GM12878 (cell line): ENCODE results near the gene MALT1.

ENCODE experiments used
- CTCF ChIP-seq, 3 experiments: IDR thresholded peaks in 2 of 3; conservative IDR thresholded peaks in 1 of 3; 2 replicates each; pipeline ENCODE4 v1.5.1; 2011; ENCODE audit warnings: low read depth in 3 of 3, low read length in 3 of 3, mild to moderate bottlenecking in 3 of 3, control low read depth in 2 of 3, moderate library complexity in 2 of 3, inconsistent platforms in 1 of 3, mixed read lengths in 1 of 3; ENCODE audit not compliant: control insufficient read depth in 2 of 3, insufficient read depth in 1 of 3; ENCODE audit errors: extremely low read depth in 1 of 3
- EGR1 ChIP-seq, 2 experiments: IDR thresholded peaks; 1 replicate in 1 of 2; 2 replicates in 1 of 2; pipeline ENCODE4 v1.6.1; 2011 to 2012; ENCODE audit warnings: low read depth in 2 of 2, low read length in 2 of 2, borderline replicate concordance in 1 of 2, mild to moderate bottlenecking in 1 of 2, moderate library complexity in 1 of 2
- EP300 ChIP-seq, 2 experiments: fragments of 150-350 bp in 1 of 2; IDR thresholded peaks; 2 replicates each; pipeline ENCODE4 v1.6.1; 2011 to 2012; ENCODE audit warnings: low read depth in 2 of 2, low read length in 2 of 2, borderline replicate concordance in 1 of 2, improper control_type of control experiment in 1 of 2, inconsistent platforms in 1 of 2; ENCODE audit not compliant: control insufficient read depth in 1 of 2
- NFXL1 ChIP-seq: fragments of 450-650 bp; IDR thresholded peaks from 2 replicates; pipeline ENCODE4 v1.6.1; 2017; ENCODE audit warnings: antibody characterized with exemption, mild to moderate bottlenecking, borderline replicate concordance
- POLR2A ChIP-seq: IDR thresholded peaks from 2 replicates; pipeline ENCODE4 v1.6.1; 2011; ENCODE audit warnings: low read depth, mild to moderate bottlenecking, low read length
- RCOR1 ChIP-seq: conservative IDR thresholded peaks from 2 replicates; pipeline ENCODE4 v1.6.1; 2012; ENCODE audit warnings: low read depth, low read length, improper control_type of control experiment
- SP1 ChIP-seq: IDR thresholded peaks from one replicate; pipeline ENCODE4 v1.6.1; 2011; ENCODE audit warnings: low read depth, low read length
- ZZZ3 ChIP-seq: IDR thresholded peaks from 2 replicates; pipeline ENCODE4 v1.6.1; 2011; ENCODE audit warnings: low read depth; ENCODE audit not compliant: control insufficient read depth, insufficient read length
- TF ChIP-seq, protein P1 (sequence below): fragments of 450-650 bp; IDR thresholded peaks from 2 replicates; pipeline ENCODE4 v1.6.1; 2017; ENCODE audit warnings: mild to moderate bottlenecking, moderate library complexity

DNA sequence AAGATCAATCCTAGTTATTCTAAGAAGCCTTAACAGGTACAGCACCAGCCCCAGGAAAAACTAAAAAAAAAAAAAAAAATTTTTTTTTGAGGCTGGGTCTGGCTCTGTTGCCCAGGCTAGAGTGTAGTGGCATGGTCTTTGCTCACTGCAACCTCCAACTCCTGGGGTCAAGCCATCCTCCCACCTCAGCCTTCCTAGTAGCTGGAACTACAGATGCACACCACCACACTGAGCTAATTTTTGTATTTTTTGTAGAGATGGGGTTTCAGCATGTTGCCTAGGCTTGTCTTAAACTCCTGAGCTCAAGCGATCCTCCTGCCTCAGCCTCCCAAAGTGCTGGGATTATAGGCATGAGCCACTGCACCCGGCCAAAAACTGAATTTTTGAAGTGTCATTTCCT is 32.0 kb upstream of the MALT1 start:
- TF ChIP-seq RCOR1 (no peak), EGR1 (IDR thresholded peaks at IDR 0.05; ENCODE audit: borderline replicate concordance in 1 of 2, low read depth in 2 of 2, low read length in 2 of 2) (no peak), POLR2A (no peak), ZZZ3 (no peak), EP300 (IDR thresholded peaks at IDR 0.05; ENCODE audit: borderline replicate concordance in 1 of 2, control insufficient read depth in 1 of 2, low read depth in 2 of 2, low read length in 2 of 2) (no peak), CTCF (IDR thresholded peaks at IDR 0.05 in 2 of 3, conservative IDR thresholded peaks at IDR 0.05 in 1 of 3; ENCODE audit: control insufficient read depth in 2 of 3, extremely low read depth in 1 of 3, insufficient read depth in 1 of 3, low read depth in 3 of 3, low read length in 3 of 3) (no peak), NFXL1 (no peak), SP1 (no peak)
- TF ChIP-seq, protein P1, sequence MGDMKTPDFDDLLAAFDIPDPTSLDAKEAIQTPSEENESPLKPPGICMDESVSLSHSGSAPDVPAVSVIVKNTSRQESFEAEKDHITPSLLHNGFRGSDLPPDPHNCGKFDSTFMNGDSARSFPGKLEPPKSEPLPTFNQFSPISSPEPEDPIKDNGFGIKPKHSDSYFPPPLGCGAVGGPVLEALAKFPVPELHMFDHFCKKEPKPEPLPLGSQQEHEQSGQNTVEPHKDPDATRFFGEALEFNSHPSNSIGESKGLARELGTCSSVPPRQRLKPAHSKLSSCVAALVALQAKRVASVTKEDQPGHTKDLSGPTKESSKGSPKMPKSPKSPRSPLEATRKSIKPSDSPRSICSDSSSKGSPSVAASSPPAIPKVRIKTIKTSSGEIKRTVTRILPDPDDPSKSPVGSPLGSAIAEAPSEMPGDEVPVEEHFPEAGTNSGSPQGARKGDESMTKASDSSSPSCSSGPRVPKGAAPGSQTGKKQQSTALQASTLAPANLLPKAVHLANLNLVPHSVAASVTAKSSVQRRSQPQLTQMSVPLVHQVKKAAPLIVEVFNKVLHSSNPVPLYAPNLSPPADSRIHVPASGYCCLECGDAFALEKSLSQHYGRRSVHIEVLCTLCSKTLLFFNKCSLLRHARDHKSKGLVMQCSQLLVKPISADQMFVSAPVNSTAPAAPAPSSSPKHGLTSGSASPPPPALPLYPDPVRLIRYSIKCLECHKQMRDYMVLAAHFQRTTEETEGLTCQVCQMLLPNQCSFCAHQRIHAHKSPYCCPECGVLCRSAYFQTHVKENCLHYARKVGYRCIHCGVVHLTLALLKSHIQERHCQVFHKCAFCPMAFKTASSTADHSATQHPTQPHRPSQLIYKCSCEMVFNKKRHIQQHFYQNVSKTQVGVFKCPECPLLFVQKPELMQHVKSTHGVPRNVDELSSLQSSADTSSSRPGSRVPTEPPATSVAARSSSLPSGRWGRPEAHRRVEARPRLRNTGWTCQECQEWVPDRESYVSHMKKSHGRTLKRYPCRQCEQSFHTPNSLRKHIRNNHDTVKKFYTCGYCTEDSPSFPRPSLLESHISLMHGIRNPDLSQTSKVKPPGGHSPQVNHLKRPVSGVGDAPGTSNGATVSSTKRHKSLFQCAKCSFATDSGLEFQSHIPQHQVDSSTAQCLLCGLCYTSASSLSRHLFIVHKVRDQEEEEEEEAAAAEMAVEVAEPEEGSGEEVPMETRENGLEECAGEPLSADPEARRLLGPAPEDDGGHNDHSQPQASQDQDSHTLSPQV, result no peak
